Lung (tissue), 12 donors: ENCODE results near the gene DBF4B. TPM values are rescaled to one million over a fixed set of nuclear protein-coding genes. Genes with fewer than 3 reads are reported as not detected.
A peak's percentile ranks its signal among the peaks of the same experiment; 100 is the strongest.

Experiments used
- ATAC-seq: fragments of 200-7000 bp; cut with Tn5 transposase; one replicate; pipeline ENCODE4 v1.9.1; 2020; ENCODE audit warnings: moderate number of reproducible peaks; ENCODE audit not compliant: insufficient read depth, low FRiP score
- DNase-seq, 3 donors: peaks; one replicate each; pipeline ENCODE4 v3.0.0-alpha.2; 2013 to 2017
- H3K27ac ChIP-seq, 2 donors: one replicate each; pipeline ENCODE4 v1.5.1; 2013; ENCODE audit warnings: mild to moderate bottlenecking in 2 of 2, moderate library complexity in 2 of 2, control low read depth in 1 of 2, inconsistent platforms in 1 of 2, low read depth in 1 of 2, low read length in 1 of 2
- H3K27me3 ChIP-seq, 3 donors: one replicate each; pipeline ENCODE4 v1.5.1; 2013; ENCODE audit warnings: low read length in 2 of 3; ENCODE audit not compliant: control insufficient read depth in 3 of 3, insufficient read depth in 3 of 3
- H3K36me3 ChIP-seq, 4 donors: one replicate each; pipeline ENCODE4 v1.5.1; 2013; ENCODE audit warnings: low read length in 4 of 4, mild to moderate bottlenecking in 1 of 4, moderate library complexity in 1 of 4; ENCODE audit not compliant: control insufficient read depth in 4 of 4, insufficient read depth in 4 of 4
- H3K4me1 ChIP-seq, 5 donors: one replicate each; pipeline ENCODE4 v1.5.1; 2013; ENCODE audit warnings: low read length in 5 of 5, mild to moderate bottlenecking in 2 of 5, moderate library complexity in 1 of 5; ENCODE audit not compliant: control insufficient read depth in 5 of 5, insufficient read depth in 5 of 5
- H3K4me3 ChIP-seq: one replicate; pipeline ENCODE4 v1.5.1; 2013; ENCODE audit warnings: mild to moderate bottlenecking, control low read depth, moderate library complexity
- H3K9ac ChIP-seq, 2 donors: one replicate each; pipeline ENCODE4 v1.5.1; 2013; ENCODE audit warnings: low read length in 2 of 2, control low read depth in 1 of 2; ENCODE audit not compliant: insufficient read depth in 1 of 2
- H3K9me3 ChIP-seq, 4 donors: one replicate each; pipeline ENCODE4 v1.5.1; 2013; ENCODE audit warnings: low read length in 3 of 4, mild to moderate bottlenecking in 1 of 4, moderate library complexity in 1 of 4; ENCODE audit not compliant: control insufficient read depth in 4 of 4, insufficient read depth in 3 of 4
- WGBS, 2 donors: extraction: QIAGEN DNeasy Blood & Tissue Kit; methylation state at CpG; one replicate each; pipeline ENCODE4 v1.1.7; 2013; 5-methylcytosine and 5-hydroxymethylcytosine counted together
- polyA plus RNA-seq, 2 donors: library from polyadenylated mRNA; stranded (reverse); fragments of 200-250 nt; gene quantifications; one replicate each; pipeline ENCODE4 v1.2.1, GENCODE V29; 2013
- total RNA-seq, 2 donors: library from RNA; depleted of rRNA in 1 of 2; stranded (reverse); fragments of >200 nt in 1 of 2; gene quantifications; one replicate each; pipeline ENCODE4 v1.2.1, GENCODE V29; 2014 to 2021
- TF ChIP-seq, protein P1 (sequence below): IDR thresholded peaks from 2 replicates; pipeline ENCODE4 v1.5.1; 2012; ENCODE audit warnings: mild to moderate bottlenecking; ENCODE audit errors: control extremely low read depth, extremely low read depth
- donor health status: control.
- donor health status: control.
- donor health status: Bipolar disorder and iron deficiency.
- donor health status: healthy.
- donor health status: DM: yes; HTN: yes; CAD: no.

DBF4B gene
- total and polyA plus RNA-seq, 4 donors = 2.7 to 8.6 (median 3.1) TPM

DNA sequence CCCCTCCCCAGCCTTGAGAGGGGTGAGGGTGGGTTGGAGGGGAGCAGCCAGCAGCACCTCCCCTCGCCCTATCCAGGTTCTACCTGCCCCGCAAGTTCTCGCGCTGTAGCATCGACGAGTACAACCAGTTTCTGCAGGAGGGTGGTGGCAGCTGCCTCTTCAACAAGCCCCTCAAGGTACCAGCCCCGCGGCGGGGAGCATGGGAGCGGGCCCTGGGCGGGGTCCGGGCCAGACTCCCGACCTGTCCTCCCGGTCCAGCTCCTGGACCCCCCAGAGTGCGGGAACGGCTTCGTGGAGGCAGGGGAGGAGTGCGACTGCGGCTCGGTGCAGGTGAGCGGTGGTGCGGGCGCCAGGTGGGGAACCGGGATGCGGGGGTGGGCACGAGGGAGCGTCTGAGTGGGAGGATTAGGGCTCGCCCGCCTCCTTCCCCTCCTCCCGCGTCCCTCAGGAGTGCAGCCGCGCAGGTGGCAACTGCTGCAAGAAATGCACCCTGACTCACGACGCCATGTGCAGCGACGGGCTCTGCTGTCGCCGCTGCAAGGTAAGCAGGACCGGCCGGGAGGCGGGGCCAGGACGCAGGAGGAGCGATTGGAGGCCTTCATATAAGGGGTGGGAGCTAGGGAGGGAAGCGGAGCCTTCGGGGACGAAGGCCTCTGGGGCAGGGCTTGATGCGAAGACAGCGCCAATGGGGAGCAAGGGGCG, 66.8 kb downstream of the DBF4B start:
- H3K27ac ChIP-seq = no peak overlapping the region
- no peaks in the 10 kb centered on the region for H3K27me3 ChIP-seq
- DNase-seq (peak; percentile 98 to 99 (median 98)), ATAC-seq (peak; percentile 96)
- H3K9me3 ChIP-seq = no peaks in the 10 kb centered on the region
- TF ChIP-seq, protein P1, sequence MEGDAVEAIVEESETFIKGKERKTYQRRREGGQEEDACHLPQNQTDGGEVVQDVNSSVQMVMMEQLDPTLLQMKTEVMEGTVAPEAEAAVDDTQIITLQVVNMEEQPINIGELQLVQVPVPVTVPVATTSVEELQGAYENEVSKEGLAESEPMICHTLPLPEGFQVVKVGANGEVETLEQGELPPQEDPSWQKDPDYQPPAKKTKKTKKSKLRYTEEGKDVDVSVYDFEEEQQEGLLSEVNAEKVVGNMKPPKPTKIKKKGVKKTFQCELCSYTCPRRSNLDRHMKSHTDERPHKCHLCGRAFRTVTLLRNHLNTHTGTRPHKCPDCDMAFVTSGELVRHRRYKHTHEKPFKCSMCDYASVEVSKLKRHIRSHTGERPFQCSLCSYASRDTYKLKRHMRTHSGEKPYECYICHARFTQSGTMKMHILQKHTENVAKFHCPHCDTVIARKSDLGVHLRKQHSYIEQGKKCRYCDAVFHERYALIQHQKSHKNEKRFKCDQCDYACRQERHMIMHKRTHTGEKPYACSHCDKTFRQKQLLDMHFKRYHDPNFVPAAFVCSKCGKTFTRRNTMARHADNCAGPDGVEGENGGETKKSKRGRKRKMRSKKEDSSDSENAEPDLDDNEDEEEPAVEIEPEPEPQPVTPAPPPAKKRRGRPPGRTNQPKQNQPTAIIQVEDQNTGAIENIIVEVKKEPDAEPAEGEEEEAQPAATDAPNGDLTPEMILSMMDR = no peak
- H3K4me1 ChIP-seq = peaks cover 0 to 17% (median 0%) of the 10 kb centered on the region in 5 donors
- H3K4me3 ChIP-seq = peak overlapping the region; percentile 34
- no peaks in the 10 kb centered on the region for H3K36me3 ChIP-seq
- no peak overlapping the region for H3K9ac ChIP-seq
- WGBS, 2 donors = 0 to 1% methylated on average over 36 to 50 of the region's 50 CpGs

DNA sequence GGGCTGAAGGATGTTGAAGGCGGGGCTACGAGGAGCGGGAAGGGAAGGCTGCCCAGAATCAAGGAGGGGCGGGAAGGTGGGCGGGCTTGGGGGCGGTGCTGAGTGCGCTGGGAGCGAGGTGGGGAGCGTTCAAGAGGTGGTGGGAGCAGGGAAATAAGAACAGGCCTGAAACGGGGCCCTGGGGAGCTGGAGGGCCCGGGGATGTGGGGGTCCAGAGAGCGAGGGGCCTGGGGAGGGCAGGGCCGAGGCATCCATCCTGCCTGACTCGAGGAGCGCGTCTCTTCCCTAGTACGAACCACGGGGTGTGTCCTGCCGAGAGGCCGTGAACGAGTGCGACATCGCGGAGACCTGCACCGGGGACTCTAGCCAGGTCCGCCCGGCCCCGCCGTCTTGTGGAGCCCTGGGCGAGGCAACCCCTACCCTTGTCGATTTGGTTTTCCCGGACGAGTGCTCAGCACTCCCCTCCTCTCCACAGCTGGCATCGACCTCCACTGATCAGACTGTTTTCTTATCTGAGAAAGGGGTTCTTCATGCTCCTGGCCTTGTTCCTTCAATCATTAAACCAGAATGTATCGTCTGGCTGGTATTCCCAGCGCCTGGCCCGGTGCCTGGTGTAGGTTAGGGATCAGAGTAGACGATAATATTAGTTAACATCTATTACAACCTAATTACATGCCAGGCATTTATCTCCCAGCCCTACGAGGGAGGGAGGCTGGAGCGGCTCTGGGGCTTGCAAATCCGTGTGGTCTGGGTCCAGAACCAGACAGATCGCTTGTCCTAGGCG, 67.6 kb downstream of the DBF4B start:
- H3K27me3 ChIP-seq = no peaks in the 10 kb centered on the region
- no peaks in the 10 kb centered on the region for H3K9me3 ChIP-seq
- no peak for ATAC-seq
- peak overlapping the region; percentile 14 for H3K4me3 ChIP-seq
- H3K27ac ChIP-seq = peak overlapping the region in 1 of 2 donors; percentile 10
- peaks cover 0 to 23% (median 4%) of the 10 kb centered on the region in 5 donors for H3K4me1 ChIP-seq
- H3K36me3 ChIP-seq = no peaks in the 10 kb centered on the region
- TF ChIP-seq, protein P1 = no peak
- DNase-seq = no peak
- WGBS, 2 donors = 10 to 14% methylated on average over 43 of the region's 43 CpGs
- peak overlapping the region in 1 of 2 donors; percentile 54 for H3K9ac ChIP-seq

DNA sequence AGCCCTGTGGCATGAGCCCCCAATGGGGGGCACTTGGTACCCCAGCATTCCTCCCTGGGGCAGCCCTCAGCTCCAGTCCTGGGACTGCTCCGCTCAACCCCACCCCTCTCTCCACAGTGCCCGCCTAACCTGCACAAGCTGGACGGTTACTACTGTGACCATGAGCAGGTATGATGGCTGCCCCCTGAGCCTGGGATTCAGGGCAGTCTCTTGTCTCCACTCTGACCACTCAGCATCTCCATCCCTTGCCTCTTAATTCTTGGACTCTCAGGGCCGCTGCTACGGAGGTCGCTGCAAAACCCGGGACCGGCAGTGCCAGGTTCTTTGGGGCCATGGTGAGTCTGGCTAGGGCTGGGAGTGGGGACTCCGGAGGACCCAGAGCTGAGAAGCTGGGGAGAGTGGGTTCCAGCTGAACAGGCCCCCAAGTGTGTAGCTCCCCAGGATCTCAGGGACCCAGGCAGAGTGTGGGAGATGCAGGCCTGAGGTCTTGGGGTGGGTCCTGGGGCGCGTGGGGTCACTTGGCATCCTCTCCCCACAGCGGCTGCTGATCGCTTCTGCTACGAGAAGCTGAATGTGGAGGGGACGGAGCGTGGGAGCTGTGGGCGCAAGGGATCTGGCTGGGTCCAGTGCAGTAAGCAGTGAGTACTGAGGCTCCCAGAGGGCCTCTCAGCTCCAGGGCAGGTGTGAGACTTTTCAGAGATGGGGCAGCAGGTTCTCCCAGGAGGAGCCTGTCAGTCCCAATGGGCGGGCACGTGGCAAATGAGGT, 68.3 kb downstream of the DBF4B start:
- 91 to 92% methylated on average over 19 of the region's 19 CpGs for WGBS, 2 donors
- Histone ChIP-seq H3K36me3 (no peaks in the 10 kb centered on the region), H3K9me3 (no peaks in the 10 kb centered on the region), H3K27ac (no peak overlapping the region), H3K4me3 (no peak overlapping the region), H3K4me1 (peaks cover 0 to 31% (median 7%) of the 10 kb centered on the region in 5 donors), H3K27me3 (no peaks in the 10 kb centered on the region), H3K9ac (no peak overlapping the region)
- TF ChIP-seq, protein P1 = no peak
- ATAC-seq (no peak), DNase-seq (no peak)
